Esophagus squamous epithelium (tissue), 5 donors: ENCODE results near the gene RAMP1. TPM values are rescaled to one million over a fixed set of nuclear protein-coding genes. Genes with fewer than 3 reads are reported as not detected.

Experiments used
- DNase-seq: peaks from one replicate; lab custom pipeline; 2025; lab: John Stamatoyannopoulos, UW
- H3K27ac ChIP-seq, 4 donors: fragments of 200-600 bp; sonication (generic); one replicate each; pipeline ENCODE4 v1.5.1; 2016 to 2019; ENCODE audit warnings: mild to moderate bottlenecking in 1 of 4
- H3K27me3 ChIP-seq, 4 donors: fragments of 200-600 bp; sonication (generic); 1 replicate in 3 of 4; 2 replicates in 1 of 4; pipeline versions ENCODE4 v1.5.1 to v1.6.0; 2017 to 2021; ENCODE audit warnings: antibody characterized with exemption in 1 of 4
- H3K36me3 ChIP-seq, 3 donors: fragments of 200-600 bp; sonication (generic); one replicate each; pipeline ENCODE4 v1.5.1; 2016 to 2019
- H3K4me1 ChIP-seq, 3 donors: fragments of 200-600 bp; sonication (generic); one replicate each; pipeline ENCODE4 v1.5.1; 2017 to 2019
- H3K4me3 ChIP-seq, 4 donors: fragments of 200-600 bp; sonication (generic); 1 replicate in 3 of 4; 2 replicates in 1 of 4; pipeline ENCODE4 v1.5.1; 2016 to 2019; ENCODE audit warnings: mild to moderate bottlenecking in 2 of 4, moderate library complexity in 1 of 4
- H3K9me3 ChIP-seq, 3 donors: fragments of 200-600 bp; sonication (generic); one replicate each; pipeline ENCODE4 v1.5.1; 2016 to 2019
- POLR2A ChIP-seq, 4 donors: fragments of 450-650 bp; IDR thresholded peaks; one replicate each; pipeline ENCODE4 v1.6.1; 2017; ENCODE audit warnings: antibody characterized with exemption in 4 of 4, mild to moderate bottlenecking in 4 of 4, moderate library complexity in 3 of 4
- WGBS, 2 donors: methylation state at CpG; one replicate each; pipeline ENCODE4 v1.1.5; 2018; 5-methylcytosine and 5-hydroxymethylcytosine counted together
- intact Hi-C: fragments of 100-400 bp; cut with DNase I; formaldehyde crosslinking; loops from one replicate; pipeline ENCODE4 v1.15.0; 2022
- total RNA-seq, 4 donors: library from RNA; depleted of rRNA; stranded (reverse); fragments of >200 nt; gene quantifications; one replicate each; pipeline ENCODE4 v1.1.0, GENCODE V29; 2016
- TF ChIP-seq, protein P1 (sequence below), 6 experiments: fragments of 450-650 bp in 4 of 6; fragments of 200-600 bp in 2 of 6; sonication (generic) in 2 of 6; IDR thresholded peaks; one replicate each; pipeline ENCODE4 v1.5.1; 2016 to 2019; ENCODE audit warnings: antibody characterized with exemption in 6 of 6, mild to moderate bottlenecking in 4 of 6, moderate library complexity in 4 of 6
- donor health status: DM: yes; HTN: yes; CAD: no.

Gene RAMP1
- total RNA-seq, 4 donors from 2014 or later, result 0.76 to 11.3 (median 4.0) TPM

GRCh38 chr2:237858294-237859081 lies 935 bp upstream of the RAMP1 start:
- TF ChIP-seq, protein P1, sequence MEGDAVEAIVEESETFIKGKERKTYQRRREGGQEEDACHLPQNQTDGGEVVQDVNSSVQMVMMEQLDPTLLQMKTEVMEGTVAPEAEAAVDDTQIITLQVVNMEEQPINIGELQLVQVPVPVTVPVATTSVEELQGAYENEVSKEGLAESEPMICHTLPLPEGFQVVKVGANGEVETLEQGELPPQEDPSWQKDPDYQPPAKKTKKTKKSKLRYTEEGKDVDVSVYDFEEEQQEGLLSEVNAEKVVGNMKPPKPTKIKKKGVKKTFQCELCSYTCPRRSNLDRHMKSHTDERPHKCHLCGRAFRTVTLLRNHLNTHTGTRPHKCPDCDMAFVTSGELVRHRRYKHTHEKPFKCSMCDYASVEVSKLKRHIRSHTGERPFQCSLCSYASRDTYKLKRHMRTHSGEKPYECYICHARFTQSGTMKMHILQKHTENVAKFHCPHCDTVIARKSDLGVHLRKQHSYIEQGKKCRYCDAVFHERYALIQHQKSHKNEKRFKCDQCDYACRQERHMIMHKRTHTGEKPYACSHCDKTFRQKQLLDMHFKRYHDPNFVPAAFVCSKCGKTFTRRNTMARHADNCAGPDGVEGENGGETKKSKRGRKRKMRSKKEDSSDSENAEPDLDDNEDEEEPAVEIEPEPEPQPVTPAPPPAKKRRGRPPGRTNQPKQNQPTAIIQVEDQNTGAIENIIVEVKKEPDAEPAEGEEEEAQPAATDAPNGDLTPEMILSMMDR (IDR thresholded peaks at IDR 0.05), result peak in 5 of 6 experiments; percentile 63 to 77 (median 68)
- TF ChIP-seq POLR2A (IDR thresholded peaks at IDR 0.05), result no peak
- Histone ChIP-seq H3K36me3 (no peaks in the 10 kb centered on the region), H3K27ac (peak overlapping the region in 2 of 4 donors; percentile 71 to 80), H3K27me3 (peaks cover 0 to 68% (median 0%) of the 10 kb centered on the region in 4 donors), H3K4me1 (peaks cover 5 to 33% (median 10%) of the 10 kb centered on the region in 3 donors), H3K9me3 (no peaks in the 10 kb centered on the region), H3K4me3 (peak overlapping the region in 3 of 4 donors; percentile 35 to 67 (median 53))
- no peak for DNase-seq
- WGBS, 2 donors, result 45 to 56% methylated on average over 11 to 12 of the region's 14 CpGs
- intact Hi-C loops, result no loop called here

DNA sequence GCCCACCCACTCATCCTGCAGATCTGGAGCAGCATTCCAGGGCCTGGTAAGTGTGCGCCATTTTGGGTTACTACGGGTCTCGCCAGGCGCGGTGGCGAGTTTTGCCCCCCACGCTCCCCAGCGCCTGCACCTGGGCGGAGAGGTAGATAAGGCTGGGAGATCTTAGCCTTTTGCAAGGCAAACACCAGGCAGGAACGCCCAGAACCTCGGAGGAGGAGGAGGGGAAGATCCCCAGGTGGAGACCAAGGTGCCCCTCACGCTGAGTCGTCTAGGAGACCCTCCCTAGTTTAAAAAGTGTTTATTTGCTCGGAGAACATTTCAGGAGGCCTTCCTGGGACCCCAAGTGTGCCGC lies 365 bp upstream of the RAMP1 start:
- Histone ChIP-seq H3K36me3 (no peaks in the 10 kb centered on the region), H3K4me3 (peak overlapping the region; percentile 35 to 67 (median 46)), H3K27ac (peak overlapping the region in 3 of 4 donors; percentile 45 to 80 (median 71)), H3K4me1 (peaks cover 5 to 39% (median 12%) of the 10 kb centered on the region in 3 donors), H3K9me3 (no peaks in the 10 kb centered on the region), H3K27me3 (peaks cover 0 to 73% (median 0%) of the 10 kb centered on the region in 4 donors)
- TF ChIP-seq POLR2A (IDR thresholded peaks at IDR 0.05), result no peak
- TF ChIP-seq, protein P1 (IDR thresholded peaks at IDR 0.05), result no peak
- intact Hi-C loops, result no loop called here
- no peak for DNase-seq
- WGBS, 2 donors, result 37 to 83% methylated on average over 1 to 13 of the region's 15 CpGs

GRCh38 chr2:237860273-237860935 lies 981 bp downstream of the RAMP1 start:
- H3K36me3 ChIP-seq, result no peaks in the 10 kb centered on the region
- WGBS, 2 donors, result 56 to 62% methylated on average over 18 to 21 of the region's 22 CpGs
- no peak for TF ChIP-seq POLR2A (IDR thresholded peaks at IDR 0.05)
- TF ChIP-seq, protein P1 (IDR thresholded peaks at IDR 0.05), result no peak
- intact Hi-C loops, result no loop called here
- H3K4me1 ChIP-seq, result peaks cover 5 to 52% (median 17%) of the 10 kb centered on the region in 3 donors
- peaks cover 0 to 79% (median 0%) of the 10 kb centered on the region in 4 donors for H3K27me3 ChIP-seq
- peak overlapping the region; percentile 34 to 71 (median 44) for H3K27ac ChIP-seq
- DNase-seq, result no peak
- H3K9me3 ChIP-seq, result no peaks in the 10 kb centered on the region
- peak overlapping the region; percentile 35 to 67 (median 46) for H3K4me3 ChIP-seq

GRCh38 chr2:237861875-237862527 lies 2.6 kb downstream of the RAMP1 start:
- no peak for TF ChIP-seq POLR2A (IDR thresholded peaks at IDR 0.05)
- TF ChIP-seq, protein P1 (IDR thresholded peaks at IDR 0.05), result no peak
- intact Hi-C loops, result no loop called here

More at GRCh38 chr2:237861875-237862527, 2.6 kb downstream of the RAMP1 start:
- Histone ChIP-seq H3K4me3 (no peak overlapping the region), H3K9me3 (no peaks in the 10 kb centered on the region), H3K27ac (peak overlapping the region in 2 of 4 donors; percentile 71 to 79), H3K4me1 (peaks cover 5 to 61% (median 17%) of the 10 kb centered on the region in 3 donors), H3K36me3 (no peaks in the 10 kb centered on the region), H3K27me3 (peaks cover 0 to 75% (median 0%) of the 10 kb centered on the region in 4 donors)
- 82 to 83% methylated on average over 11 of the region's 11 CpGs for WGBS, 2 donors
- DNase-seq, result no peak
